NCI-H1048 (cell line): Measurements from ENCODE around the gene NTRK3.
A peak's percentile ranks its signal among the peaks of the same experiment; 100 is the strongest.

Experiments used
- DNase-seq: peaks from one replicate; lab custom pipeline; 2025; lab: John Stamatoyannopoulos, UW

NTRK3 gene

DNA sequence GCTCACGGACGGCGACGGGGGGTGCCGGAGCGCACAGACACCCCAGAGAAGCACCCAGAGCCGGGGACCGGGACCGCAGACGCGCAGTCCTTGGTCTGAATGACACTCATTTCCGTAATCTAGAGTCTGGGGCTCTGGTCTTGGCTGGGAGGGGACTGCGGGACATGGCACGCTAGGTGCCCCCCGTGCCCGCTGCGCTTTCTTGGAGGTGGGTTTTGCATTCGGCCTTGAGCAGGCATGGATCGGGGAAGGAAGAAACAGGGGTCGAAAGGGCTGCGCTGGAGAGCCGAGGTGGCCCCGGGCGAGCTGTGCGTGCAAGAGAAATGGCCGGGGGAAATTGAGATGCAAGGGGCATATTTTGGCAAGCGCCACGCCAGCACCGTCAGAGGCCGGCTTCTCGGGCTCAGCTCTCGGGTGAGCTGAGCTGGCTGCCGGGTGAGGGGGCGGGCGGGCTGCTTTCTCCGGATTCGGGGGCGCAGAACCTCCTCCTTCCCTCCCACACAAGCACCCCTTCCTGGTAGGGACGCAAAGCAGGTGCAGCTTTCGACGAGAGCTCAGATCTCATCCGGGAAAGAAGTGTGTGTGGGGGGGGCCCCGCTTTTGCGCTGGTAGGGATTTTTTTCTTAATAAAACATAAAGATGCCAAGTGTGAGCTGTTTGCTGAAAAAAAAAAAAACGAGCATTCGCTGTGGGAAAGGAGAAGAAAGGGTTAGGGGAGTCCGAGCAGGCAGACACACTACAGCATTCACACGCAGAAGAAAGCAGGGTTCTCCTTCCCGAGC lies 963 bp upstream of the NTRK3 start:
- DNase-seq: no peak

DNA sequence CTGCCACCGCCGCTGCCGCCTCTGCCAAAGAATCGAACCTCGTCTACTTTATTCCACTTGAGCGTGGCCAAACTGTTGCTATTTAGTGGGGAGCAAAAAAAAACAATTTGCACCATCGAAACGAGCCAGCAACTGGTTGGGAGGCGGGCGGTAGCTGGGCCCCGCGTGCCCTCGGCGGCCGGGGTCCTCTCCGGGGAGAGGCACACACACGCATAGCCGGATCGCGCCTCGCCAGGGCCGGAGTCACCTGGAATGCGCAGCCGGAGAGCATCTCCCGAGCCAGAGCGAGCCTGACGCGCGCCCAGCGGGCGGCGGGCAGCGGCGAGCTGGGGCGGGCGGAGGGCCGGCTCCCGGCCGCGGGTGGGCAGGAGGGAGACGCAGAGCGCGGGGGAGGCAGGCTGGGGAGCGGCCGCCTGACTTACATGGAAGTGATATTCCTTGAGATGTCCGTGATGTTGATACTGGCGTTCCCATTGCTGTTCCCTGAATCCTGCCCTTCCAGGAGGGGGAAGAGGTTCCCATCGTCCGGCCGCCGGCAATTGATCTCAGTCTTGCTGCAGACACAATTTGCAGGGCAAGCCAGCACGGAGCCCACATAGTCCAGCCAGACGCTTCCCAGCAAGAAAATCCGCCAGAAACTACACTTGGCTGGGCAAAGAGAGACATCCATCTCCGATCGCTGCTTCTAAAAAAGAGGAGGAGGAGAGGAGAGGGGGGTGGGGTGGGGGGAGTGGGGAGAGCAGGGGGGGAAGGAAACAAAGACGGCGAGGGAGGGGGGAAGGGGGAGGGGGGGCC lies 858 bp downstream of the NTRK3 start:
- DNase-seq: peak; percentile 25

DNA sequence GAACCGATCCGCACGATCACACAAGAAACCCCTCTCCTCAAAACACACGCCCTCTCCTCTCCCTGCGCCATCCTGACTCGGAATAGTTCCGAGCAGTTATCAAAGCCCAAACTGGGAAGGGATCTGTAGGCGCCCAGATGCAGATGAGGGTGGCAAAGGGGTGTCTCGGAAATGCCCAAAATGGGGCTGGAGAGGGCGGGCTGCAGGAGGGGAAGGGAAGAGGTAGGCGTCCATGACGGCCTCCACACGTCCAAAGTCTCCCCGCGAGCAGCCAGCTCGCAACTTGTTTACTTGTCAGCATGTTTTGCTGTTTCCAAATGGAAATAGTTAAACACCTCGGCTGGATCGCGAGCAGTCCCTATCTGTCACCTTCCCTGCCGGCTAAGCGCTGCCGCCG lies 1.5 kb downstream of the NTRK3 start:
- no peak for DNase-seq

DNA sequence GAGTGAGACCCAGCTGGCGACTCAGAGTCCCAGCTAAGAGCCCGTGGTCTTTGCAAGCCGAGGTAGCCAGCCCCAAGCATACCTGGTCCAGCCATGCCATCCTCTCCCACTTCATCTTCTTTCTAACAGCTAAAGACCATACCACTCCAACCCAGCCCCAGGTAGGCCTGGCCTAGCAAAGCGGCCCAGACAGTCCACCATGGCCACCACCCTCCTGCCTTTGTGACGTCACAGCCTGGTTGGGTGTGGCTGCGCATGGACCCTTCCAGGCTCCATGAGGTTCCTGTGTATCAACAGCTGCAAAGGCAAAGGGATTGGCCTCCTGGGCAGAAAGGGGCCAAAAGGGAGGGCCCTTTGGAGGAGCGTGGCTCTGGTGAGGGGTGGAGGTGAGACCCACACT lies 4.1 kb downstream of the NTRK3 start:
- no peak for DNase-seq

DNA sequence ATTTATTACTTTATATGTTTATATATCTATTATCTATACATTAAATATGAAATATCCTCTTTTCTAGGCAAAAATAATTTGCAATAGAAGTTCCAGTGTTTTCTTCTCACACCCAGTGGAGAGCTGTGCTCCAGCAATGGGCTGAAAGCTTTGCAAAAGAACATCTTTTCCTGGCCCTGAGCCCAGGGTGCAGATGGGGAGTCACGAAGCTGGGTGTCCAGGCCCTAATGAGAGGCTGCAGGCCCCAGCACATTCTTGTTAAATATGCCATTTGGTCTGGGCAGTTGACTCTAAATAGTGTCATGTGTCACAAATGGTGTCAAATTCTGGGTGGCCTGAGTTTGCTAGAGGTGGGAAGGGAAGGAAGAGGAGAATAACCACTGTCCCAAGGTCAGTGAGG lies 5.7 kb downstream of the NTRK3 start:
- DNase-seq: no peak

DNA sequence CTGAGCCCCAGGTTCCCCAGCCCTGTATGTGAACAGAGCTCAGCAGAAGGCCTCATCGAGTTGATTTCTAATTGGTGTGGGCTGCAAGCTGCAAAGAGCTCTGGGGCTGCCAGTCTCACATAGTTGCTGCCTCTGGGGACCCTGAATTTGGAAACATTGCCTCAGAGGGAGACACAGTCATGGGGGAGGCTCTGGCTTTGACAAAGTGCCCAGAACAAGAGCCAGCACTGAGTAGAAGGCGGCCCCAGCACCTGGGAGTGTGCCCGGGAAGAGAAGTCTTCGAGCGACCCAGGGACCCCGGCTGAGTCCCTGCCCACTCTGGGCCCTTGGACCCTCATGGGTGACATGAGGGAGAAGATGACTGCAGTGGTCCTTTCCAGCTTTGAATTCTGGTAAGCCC lies 7.3 kb downstream of the NTRK3 start:
- DNase-seq: no peak

DNA sequence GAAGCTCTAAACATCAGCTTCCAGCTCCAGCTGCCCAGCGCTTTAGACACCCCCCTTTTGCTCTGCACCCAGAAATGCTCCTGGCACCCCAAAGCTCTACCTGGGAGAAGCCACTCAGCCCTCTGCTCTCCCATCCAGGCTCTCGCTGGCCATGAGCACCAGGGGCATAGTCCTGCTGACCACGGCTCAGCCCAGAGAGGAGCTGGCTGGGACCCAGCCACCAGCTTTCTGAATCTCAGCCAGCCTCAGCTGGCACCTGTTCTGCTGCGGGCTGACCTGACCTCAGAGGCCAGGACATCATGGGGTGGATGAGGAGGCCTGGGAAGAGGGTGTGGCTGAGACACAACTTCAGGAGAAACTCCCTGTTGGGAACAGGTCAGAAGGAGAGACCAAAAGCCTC lies 8.6 kb downstream of the NTRK3 start:
- DNase-seq: no peak

DNA sequence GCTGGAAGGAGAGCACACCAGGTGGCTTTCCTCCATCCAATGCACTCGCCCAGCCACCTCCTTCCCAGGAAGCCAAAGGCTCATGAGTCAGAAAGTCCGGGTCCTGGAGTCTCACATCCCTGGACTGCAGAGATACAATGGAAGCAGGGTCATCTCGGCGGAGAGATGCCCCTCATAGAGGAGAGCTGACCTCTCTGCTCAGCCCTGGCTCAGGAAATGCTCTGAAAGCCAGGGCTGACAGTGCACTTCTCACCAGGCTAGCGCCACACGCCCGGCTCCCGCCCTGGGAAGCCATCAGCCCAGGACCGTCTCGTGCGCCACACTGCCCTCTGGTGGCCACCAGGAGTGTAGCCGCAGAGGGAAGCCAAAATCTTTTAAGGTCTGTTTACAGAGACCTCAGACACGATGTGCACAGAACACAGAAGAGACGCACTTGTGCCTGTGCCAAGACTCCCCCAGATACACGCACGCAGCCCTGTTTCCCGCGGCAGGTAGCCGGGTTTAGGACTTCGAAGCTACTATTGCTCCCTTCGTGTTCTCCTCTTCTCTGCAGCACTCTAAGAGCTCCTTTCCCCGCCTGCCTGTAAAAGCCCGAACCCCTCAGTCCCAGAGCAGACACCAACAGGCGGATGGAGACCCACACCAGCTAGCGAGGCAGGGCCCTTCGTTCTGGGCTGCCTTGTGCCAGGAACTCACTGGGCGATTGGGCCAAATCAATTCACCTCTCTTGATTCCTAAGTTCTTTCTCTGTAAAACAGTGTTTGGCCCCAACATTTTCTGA lies 9.7 kb downstream of the NTRK3 start:
- no peak for DNase-seq

DNA sequence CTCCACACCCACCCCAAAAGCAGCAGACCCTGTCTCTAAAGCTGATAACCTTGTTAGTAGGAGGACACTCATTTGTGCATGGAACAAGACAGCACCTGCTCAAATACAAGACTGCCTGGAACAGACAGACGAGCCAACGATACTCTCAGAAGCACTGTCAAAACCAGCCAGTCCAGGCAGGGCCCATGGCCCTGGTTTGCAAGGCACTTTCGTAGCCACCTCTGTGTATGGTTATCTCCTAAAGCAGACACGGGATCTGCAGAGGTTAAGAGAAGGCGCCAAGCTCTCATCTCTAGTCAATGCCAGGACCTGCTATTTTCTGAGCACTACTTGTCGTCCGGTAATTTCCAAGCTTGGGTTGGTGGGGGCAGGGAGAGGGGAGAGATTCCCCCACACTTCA lies 10.5 kb downstream of the NTRK3 start:
- no peak for DNase-seq

DNA sequence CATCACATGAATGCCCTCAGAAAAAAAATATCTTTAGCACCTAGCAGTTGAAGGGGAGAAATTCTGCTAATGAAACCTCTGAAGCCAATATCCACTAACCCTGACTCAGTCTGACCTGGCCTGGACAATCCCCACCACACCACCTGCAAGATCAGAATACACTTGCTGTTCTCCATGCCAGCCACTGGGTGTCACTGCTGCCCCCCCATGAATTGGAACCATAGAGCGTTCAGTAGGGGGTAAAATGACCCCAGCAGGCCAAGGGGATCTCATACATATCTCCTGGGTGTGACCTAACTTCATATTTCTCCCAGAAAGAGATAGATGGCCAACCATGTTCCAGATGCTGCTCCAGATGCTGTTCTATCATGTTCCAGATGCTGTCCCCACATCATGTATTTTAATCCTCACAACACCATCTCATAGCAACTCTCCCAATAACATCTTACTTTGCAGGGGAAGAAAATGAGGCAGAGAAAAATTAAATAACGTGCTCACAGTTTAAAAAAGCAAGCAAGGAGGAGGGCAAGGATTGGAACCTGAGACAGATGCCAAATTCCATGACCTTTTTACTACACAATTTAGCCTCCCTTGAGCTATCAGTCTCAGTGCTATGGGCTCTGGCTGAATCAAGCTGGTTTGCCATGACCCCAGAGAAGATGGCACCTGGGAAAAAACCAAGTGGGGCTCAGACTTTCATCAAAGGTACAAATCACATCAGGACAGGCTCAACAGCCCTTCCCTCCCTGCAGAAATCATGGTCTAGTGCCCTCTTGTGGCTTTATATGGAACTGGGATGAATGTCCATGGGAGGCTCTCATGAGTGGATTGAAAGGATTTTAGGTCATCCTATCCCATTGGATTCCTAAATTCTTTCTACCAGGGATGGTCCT lies 12.4 kb downstream of the NTRK3 start:
- DNase-seq: no peak

DNA sequence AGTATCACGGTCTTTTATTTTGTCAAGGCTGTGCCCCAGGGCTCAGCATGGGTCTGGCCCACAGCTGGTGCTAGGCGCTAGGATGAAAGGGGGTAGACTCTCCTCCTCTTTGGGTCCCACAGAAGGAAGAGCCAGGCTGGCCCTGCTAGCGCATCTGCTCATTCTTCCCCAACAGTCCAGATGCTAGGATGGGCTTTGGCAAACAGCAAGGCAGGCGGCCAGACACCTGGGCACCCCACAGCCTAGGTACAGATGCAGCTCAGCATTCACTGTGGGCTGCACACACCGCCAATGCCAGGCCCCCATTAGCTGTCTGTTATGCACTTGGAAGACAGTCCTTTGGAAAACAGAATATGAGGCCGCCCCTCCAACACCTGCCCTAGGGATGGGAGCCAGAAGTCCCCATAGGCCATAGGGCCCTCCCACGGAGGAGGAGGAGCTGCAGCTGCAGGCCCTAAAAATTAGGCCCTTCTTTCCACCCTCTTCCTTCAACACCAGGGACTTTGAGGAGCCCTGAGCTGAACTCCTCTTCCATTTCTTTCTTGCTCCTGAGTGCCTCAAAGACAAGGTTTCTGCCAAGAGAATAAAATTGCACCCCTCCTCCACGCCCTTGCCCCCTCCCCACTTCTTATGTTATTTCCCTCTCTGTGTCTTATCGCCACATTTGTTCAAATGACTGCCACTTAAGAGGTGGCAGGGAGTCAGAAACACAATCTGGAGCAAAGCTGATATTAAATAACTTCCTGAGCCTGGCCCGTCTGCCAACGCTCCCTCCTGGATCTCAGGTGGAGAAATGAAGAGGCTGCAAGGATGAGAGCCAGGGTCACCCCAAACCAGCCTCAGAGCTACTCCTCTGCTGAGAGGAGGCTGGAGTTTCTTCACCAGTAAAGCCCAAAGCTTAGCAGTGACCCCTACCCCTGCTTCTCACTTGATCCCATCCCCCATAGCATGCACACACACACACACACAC lies 13.7 kb downstream of the NTRK3 start:
- no peak for DNase-seq

DNA sequence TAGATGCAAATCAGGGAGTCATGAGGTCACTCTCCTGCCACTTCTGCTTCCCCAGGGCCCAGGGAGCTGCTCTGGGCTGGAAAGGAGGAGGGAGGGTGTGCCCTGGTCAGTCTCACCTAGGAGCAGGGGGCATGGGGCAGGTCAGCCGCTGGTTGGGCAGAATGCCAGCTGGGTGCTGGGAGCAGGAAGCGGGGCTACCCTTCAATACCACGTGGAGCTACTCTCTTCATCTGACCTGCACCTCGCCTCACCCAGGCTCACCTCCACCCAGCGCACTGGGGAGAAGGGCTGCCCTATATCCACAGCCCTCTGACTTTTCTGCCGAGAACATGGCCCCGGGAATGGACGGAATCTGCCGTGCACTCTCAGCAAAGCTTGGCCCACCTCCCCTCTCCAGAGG lies 15.1 kb downstream of the NTRK3 start:
- no peak for DNase-seq

DNA sequence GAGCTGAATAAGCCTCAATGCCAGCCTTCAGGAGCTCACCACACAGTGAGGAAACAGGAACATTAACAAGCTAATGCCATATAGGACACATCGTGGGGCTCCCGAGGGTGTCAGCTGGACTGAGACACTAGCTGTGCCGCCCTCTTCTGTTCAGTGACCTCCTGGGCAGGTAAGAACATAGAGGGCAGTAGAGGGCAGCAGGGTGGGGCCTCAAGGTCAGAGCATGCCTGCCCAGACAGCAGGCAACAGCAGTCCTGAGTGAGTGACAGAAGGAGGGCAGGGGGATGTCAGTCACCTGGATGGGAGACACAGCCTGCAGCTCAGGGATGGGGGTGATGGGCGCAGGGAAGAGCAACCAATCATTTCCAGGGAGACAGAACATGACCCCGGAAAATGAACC lies 15.5 kb downstream of the NTRK3 start:
- DNase-seq: no peak

DNA sequence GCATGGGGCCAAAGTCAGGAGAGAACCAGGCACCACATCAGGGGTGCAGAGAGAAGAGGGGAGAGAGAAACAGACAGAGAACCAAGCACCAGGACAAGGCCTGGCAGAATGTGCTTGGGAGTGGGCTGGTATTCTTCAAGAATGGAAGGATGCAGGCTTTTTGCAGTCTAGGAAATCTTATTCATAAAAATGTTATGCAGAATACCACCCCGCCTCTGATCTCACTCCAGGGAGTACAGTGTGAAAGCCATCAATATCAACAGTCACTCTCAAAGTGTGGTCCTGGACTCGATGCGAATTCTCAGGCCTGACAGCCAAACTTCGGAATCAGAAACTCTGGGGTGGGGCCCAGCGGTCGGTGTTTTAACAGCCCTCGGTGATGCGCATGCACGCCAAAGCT lies 16.9 kb downstream of the NTRK3 start:
- no peak for DNase-seq

DNA sequence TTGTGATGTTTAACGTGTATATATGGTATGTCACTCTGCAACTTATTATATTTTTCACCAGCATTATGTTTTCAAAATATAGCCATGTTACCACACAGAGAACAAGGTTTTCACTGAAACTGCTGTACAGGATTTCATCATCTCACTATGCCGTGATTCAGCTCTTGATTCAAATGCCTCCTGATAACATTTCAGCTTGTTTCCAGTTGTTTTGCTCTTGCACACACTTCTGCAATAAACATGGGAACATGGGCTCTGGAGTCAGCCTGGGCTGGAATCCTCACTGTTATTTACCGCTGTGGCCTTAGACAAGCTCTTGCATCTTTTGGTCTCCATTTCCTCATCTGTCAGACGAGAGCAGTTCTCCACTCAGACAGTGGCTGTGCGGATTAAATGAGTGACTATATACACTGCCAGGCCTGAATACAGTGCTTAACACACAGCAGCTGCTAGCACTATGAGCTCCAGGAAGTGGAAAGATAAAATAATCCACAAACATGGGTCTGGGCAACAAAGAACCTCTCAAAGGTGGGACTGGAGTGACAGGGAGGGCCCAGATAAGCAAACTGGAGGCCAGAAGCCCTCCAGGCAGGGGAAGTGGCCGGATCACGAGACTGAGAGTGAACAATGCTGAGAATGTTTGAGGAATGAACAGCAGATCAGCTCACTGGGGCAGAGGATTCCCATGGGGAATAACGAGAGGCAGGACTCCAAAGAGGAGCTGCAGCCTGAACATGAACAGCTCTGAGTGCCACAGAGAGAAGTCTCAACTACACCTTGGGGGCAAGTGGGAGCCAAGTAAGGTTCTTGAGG lies 17.7 kb downstream of the NTRK3 start:
- DNase-seq: no peak

DNA sequence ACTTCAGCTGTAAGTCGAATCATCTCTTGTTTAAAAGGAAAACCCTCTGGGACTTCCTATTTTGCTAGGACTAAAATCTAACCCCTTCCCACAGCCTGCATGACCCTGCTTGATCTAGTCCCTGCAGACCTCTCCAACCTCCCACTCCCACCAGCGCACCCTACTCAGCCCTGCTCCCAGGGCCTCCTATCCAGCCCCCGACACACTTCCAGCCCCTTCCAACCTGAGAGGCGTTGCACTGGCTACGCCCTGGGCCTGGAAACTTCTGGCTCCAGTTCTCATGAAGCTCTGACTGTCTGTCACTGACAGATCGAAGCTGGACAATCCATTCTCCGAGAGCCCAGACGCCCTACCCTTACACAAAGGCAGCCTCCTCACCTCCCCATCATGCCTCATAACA lies 21.8 kb downstream of the NTRK3 start:
- no peak for DNase-seq

DNA sequence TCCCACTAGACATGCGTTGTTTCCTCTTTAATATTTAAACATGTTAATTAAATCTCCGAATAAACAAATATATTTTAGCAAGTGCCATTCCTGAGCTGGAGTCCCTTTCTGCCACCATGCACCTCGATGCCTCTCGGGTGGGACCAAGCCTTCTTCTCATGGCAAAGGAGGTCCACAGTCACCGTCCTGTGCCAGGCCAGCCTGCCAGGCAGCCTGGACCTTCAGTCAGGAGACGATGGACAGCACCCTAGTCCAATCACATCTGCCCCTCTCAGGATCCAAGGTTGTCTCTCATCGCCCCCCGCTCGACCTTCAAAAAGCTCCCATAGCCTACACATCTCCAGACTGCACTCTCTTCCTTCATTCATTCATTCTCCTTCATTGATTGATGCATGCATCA lies 22.6 kb downstream of the NTRK3 start:
- DNase-seq: no peak

DNA sequence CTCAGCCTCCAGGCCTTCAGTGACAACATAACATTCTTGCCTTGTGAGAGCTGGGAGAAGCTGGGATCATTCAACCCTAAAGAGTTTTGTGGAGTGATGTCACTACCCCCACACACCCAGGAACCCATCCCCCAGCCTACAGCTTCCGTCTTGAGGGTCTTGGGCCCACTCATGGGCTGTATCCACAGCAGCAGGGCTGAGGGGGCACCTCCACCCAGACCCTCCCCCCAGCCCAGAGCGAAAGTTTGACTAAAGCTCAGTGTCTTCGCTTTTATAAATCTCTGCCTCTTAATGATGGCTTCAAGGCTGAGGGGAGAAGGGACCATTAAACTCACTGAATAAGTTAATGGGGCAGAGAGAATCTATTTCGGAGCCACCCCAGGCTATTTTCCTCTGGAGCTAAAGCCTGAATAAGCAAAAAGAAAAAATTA lies 23.8 kb downstream of the NTRK3 start:
- DNase-seq: no peak

DNA sequence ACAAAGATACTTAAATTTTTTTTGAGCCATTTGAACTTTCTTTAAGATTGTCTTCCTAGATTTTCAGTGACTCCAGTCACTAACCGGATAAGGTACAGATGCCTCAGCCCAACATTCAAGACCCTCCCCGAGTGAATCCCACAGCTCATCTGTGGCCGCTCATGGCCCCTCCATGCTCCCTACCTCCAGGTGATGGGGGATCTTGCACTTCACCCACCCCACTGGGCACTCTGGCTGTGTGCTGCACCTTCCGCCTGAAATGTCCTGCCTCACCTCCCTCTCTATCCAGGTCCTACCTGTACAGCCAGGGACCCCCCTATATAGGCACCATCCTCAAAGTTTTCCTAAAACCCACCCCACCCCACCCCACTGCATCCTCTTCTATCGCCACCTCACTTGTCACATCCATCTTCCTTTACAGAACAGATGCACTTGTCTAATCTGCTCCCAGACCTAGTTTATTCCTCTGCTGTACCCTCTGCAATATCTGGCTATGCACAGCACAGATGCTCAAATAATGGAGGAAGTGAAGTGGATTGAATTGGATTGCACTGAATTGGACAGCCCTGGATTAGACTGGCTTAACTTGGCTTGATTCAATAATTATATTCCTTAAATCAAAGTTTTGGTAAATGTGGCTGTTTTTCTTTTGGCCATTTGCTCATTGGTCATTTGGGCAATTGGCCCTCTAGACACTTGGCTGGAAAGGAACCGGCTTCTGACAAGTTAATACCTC lies 24.5 kb downstream of the NTRK3 start:
- DNase-seq: no peak
